ENCODE measurements around the gene GABBR2.

GRCh38 chr9:98362624-98363252 lies 346.0 kb downstream of the GABBR2 start:
- TF ChIP-seq CTCF (conservative IDR thresholded peaks at IDR 0.05; ENCODE audit: low read length), result no peak
- TF ChIP-seq EZH2phosphoT487 (IDR thresholded peaks at IDR 0.05; ENCODE audit: borderline replicate concordance, low read depth, low read length), result no peak
